Neuronal stem cell (in vitro differentiated cells): Measurements from ENCODE around the gene PDE3B.
"Not testable (repeated sequence)": the region's sequence is repeated elsewhere in the genome, so short reads cannot be mapped to it uniquely, and the experiment has no call there.

ENCODE experiments used
- DNase-seq: peaks from one replicate; pipeline ENCODE4 v3.0.0-alpha.2; 2013; ENCODE audit warnings: low spot score
- H2AFZ ChIP-seq: one replicate; pipeline ENCODE4 v1.6.1; 2013; ENCODE audit warnings: mild to moderate bottlenecking, low read length, inconsistent platforms
- H2AK5ac ChIP-seq: 2 replicates; pipeline ENCODE4 v1.6.1; 2013; ENCODE audit warnings: low read depth, mild to moderate bottlenecking, inconsistent platforms, low read length, moderate library complexity, mixed read lengths
- H2BK120ac ChIP-seq: 2 replicates; pipeline ENCODE4 v1.6.1; 2013; ENCODE audit warnings: low read depth, mild to moderate bottlenecking, inconsistent platforms, low read length, moderate library complexity, mixed read lengths
- H2BK12ac ChIP-seq: one replicate; pipeline ENCODE4 v1.6.1; 2013; ENCODE audit warnings: low read length, inconsistent platforms
- H2BK15ac ChIP-seq: 2 replicates; pipeline ENCODE4 v1.6.1; 2013; ENCODE audit warnings: mild to moderate bottlenecking, low read length, inconsistent platforms, mixed read lengths
- H2BK5ac ChIP-seq: one replicate; pipeline ENCODE4 v1.6.1; 2013; ENCODE audit warnings: inconsistent platforms, mild to moderate bottlenecking, low read length, moderate library complexity
- H3K14ac ChIP-seq: one replicate; pipeline ENCODE4 v1.6.1; 2013; ENCODE audit warnings: low read length, inconsistent platforms
- H3K18ac ChIP-seq: 2 replicates; pipeline ENCODE4 v1.6.1; 2013; ENCODE audit warnings: low read length, inconsistent platforms
- H3K23ac ChIP-seq: 2 replicates; pipeline ENCODE4 v1.6.1; 2013; ENCODE audit warnings: low read depth, mild to moderate bottlenecking, mixed read lengths, low read length, inconsistent platforms; ENCODE audit not compliant: poor library complexity
- H3K27ac ChIP-seq: replicated peaks from 3 replicates; pipeline ENCODE4 v1.5.1; 2013; ENCODE audit warnings: low read length, inconsistent platforms
- H3K27me3 ChIP-seq, 3 experiments: 2 replicates each; pipeline ENCODE4 v1.6.1; 2013; ENCODE audit warnings: low read length in 3 of 3, mild to moderate bottlenecking in 2 of 3, inconsistent platforms in 1 of 3, low read depth in 1 of 3, mixed read lengths in 1 of 3, moderate library complexity in 1 of 3; ENCODE audit not compliant: control insufficient read depth in 3 of 3, insufficient read depth in 3 of 3
- H3K36me3 ChIP-seq, 2 donors: replicated peaks in 1 of 2; 2 replicates each; pipeline ENCODE4 v1.6.1; 2013; ENCODE audit warnings: low read length in 2 of 2; ENCODE audit not compliant: control insufficient read depth in 2 of 2, insufficient read depth in 2 of 2
- H3K4ac ChIP-seq: 2 replicates; pipeline ENCODE4 v1.6.1; 2013; ENCODE audit warnings: inconsistent platforms, mild to moderate bottlenecking, low read length, moderate library complexity
- H3K4me1 ChIP-seq, 2 donors: 1 replicate in 1 of 2; 2 replicates in 1 of 2; pipeline ENCODE4 v1.6.1; 2013; ENCODE audit warnings: low read length in 2 of 2, low read depth in 1 of 2; ENCODE audit not compliant: control insufficient read depth in 2 of 2, insufficient read depth in 1 of 2
- H3K4me2 ChIP-seq: one replicate; pipeline ENCODE4 v1.6.1; 2013; ENCODE audit warnings: mild to moderate bottlenecking, low read length, inconsistent platforms; ENCODE audit not compliant: insufficient read depth, poor library complexity, severe bottlenecking
- H3K4me3 ChIP-seq, 2 donors: 2 replicates each; pipeline ENCODE4 v1.5.1; 2013; ENCODE audit warnings: low read length in 2 of 2, mild to moderate bottlenecking in 2 of 2, inconsistent platforms in 1 of 2, moderate library complexity in 1 of 2
- H3K79me1 ChIP-seq: one replicate; pipeline ENCODE4 v1.6.1; 2013; ENCODE audit warnings: low read depth, mild to moderate bottlenecking, inconsistent platforms, low read length, moderate library complexity
- H3K9ac ChIP-seq: one replicate; pipeline ENCODE4 v1.6.1; 2013; ENCODE audit warnings: mild to moderate bottlenecking, low read depth, low read length, inconsistent platforms; ENCODE audit not compliant: poor library complexity
- H3K9me3 ChIP-seq, 2 donors: replicated peaks in 1 of 2; 2 replicates each; pipeline versions ENCODE3 to v1.6.1; 2013; ENCODE audit warnings: low read length in 2 of 2, mild to moderate bottlenecking in 2 of 2, inconsistent platforms in 1 of 2, low read depth in 1 of 2, mixed read lengths in 1 of 2, moderate library complexity in 1 of 2; ENCODE audit not compliant: control insufficient read depth in 2 of 2, insufficient read depth in 1 of 2
- H4K8ac ChIP-seq: one replicate; pipeline ENCODE4 v1.6.1; 2013; ENCODE audit warnings: low read depth, mild to moderate bottlenecking, inconsistent platforms, low read length, moderate library complexity
- H4K91ac ChIP-seq: one replicate; pipeline ENCODE4 v1.6.1; 2013; ENCODE audit warnings: low read length, low read depth, mild to moderate bottlenecking, inconsistent platforms; ENCODE audit not compliant: poor library complexity
- WGBS, 2 donors: extraction: QIAGEN DNeasy Blood & Tissue Kit; methylation state at CpG; one replicate each; pipeline ENCODE4 v1.1.7; 2013; ENCODE audit warnings: missing lambda C conversion rate in 2 of 2, mixed read lengths in 1 of 2; ENCODE audit not compliant: insufficient read length in 2 of 2, insufficient replicate concordance in 1 of 2; ENCODE audit errors: extremely low coverage in 2 of 2; 5-methylcytosine and 5-hydroxymethylcytosine counted together

PDE3B gene

DNA sequence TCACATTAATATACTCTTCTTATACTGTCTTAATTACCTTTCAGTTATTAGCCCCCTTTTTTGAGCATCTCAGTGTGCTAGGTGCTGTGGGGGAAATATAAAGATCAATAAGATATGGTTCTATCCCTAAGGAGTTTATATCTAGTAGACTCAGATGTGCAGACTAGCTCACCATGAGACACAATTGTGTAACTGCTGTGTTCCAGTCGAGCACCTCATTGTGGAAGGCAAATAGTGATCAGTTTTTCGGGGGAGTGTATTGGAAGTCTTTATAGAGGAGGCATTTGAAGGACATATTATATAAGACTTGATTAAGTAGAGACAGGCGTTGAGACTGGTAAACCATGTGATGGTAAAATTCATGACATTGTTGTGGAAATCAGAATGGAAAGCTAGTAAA, 11.8 kb downstream of the PDE3B start:
- no peak overlapping the region for H2BK120ac ChIP-seq
- no peak overlapping the region for H3K9ac ChIP-seq
- H3K36me3 ChIP-seq, result peaks cover 0 to 19% of the 10 kb centered on the region in 2 donors
- H4K91ac ChIP-seq, result no peak overlapping the region
- no peak overlapping the region for H2BK5ac ChIP-seq
- H3K23ac ChIP-seq, result no peak overlapping the region
- no peak overlapping the region for H2BK15ac ChIP-seq
- H3K27ac ChIP-seq, result no peak overlapping the region
- no peak overlapping the region for H3K18ac ChIP-seq
- H3K4me2 ChIP-seq, result no peak overlapping the region
- H3K27me3 ChIP-seq, result no peaks in the 10 kb centered on the region
- H2BK12ac ChIP-seq, result no peak overlapping the region
- no peak overlapping the region for H3K4me3 ChIP-seq
- H2AFZ ChIP-seq, result no peak overlapping the region
- no peaks in the 10 kb centered on the region for H3K4me1 ChIP-seq
- no peak overlapping the region for H3K14ac ChIP-seq
- H4K8ac ChIP-seq, result no peak overlapping the region
- no peaks in the 10 kb centered on the region for H3K79me1 ChIP-seq
- H3K9me3 ChIP-seq, result peaks cover 0 to 12% of the 10 kb centered on the region in 2 donors
- no peak for DNase-seq
- no peak overlapping the region for H2AK5ac ChIP-seq
- no peak overlapping the region for H3K4ac ChIP-seq
- WGBS, 2 donors, result no CpG with 5 or more reads among the region's 3 CpGs

DNA sequence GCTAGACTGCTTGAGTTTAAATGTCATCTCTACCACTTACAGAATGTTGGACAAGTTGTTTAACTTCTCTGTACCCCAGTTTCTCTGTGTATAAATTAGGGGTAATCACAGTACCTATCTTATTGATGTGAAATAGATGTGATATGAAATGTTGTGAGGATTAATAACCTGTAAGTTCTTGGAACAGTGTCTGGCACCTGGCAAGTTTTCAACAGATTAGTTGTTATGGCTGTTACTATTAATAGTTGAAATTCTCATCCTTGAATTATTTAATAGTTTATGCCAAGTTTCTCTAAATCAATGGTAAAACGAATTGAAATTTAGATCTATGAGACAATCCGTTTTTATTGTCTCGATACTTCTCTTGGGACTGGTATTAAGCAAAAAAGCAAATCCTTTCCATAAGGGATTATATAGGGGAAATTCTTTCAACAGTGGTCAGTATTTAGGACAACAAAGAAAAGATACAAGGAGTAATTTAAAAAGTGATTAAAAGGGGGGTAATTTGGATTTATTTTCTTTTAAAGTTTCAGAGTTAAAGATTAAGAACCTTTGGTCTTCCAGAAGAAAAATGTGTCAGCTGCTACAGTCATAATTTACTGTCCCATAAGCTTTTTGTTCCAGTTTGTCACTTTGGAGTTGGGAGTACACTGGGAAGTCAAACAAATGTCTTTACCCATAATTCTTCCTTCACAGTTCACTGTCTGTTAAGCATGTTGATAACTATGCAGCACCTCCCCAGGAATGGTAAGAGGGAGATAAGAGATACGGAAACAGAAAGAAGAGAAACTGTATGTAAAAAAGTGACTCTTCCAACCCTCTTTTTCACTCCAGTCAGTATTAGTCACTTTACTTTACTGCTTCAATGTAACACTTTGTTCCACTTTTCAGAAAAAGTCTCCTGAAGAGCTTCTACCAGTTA, 13.2 kb downstream of the PDE3B start:
- H2AK5ac ChIP-seq, result no peak overlapping the region
- no peaks in the 10 kb centered on the region for H3K4me1 ChIP-seq
- no peaks in the 10 kb centered on the region for H3K79me1 ChIP-seq
- H4K91ac ChIP-seq, result no peak overlapping the region
- H2AFZ ChIP-seq, result no peak overlapping the region
- H3K4me3 ChIP-seq, result no peak overlapping the region
- H4K8ac ChIP-seq, result no peak overlapping the region
- H2BK5ac ChIP-seq, result no peak overlapping the region
- WGBS, 2 donors, result no CpG with 5 or more reads among the region's 4 CpGs
- no peak overlapping the region for H2BK12ac ChIP-seq
- peaks cover 0 to 20% of the 10 kb centered on the region in 2 donors for H3K36me3 ChIP-seq
- peaks cover 0 to 14% of the 10 kb centered on the region in 2 donors for H3K9me3 ChIP-seq
- no peak overlapping the region for H3K9ac ChIP-seq
- no peak overlapping the region for H3K27ac ChIP-seq
- H3K23ac ChIP-seq, result no peak overlapping the region
- H3K14ac ChIP-seq, result no peak overlapping the region
- no peak for DNase-seq
- no peak overlapping the region for H3K4ac ChIP-seq
- no peak overlapping the region for H2BK15ac ChIP-seq
- no peak overlapping the region for H3K18ac ChIP-seq
- no peaks in the 10 kb centered on the region for H3K27me3 ChIP-seq
- no peak overlapping the region for H2BK120ac ChIP-seq
- no peak overlapping the region for H3K4me2 ChIP-seq

DNA sequence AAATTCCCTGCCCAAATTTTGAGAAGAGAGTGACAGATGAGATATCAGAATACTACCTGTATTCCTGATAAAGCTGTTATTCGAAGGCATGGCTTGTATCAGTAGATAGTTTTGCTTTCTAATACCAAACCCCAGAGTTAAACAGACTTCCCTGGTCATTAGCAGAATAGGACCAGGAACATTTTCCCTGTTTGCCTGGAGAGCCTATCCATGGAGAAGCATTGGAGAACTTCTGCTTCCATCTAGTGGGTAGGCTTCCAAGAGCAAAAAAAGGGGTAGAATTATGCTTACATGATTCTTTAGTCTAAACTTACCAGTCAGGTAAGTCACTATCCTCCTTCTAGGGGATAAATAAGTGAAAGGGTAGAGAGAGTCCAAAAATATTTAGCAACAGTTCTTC, 14.2 kb downstream of the PDE3B start:
- no peak overlapping the region for H3K4me3 ChIP-seq
- H3K23ac ChIP-seq, result no peak overlapping the region
- no peaks in the 10 kb centered on the region for H3K4me1 ChIP-seq
- H2BK15ac ChIP-seq, result no peak overlapping the region
- no CpG with 5 or more reads among the region's 1 CpG for WGBS, 2 donors
- H2BK5ac ChIP-seq, result no peak overlapping the region
- H3K9me3 ChIP-seq, result peaks cover 0 to 14% of the 10 kb centered on the region in 2 donors
- H2AK5ac ChIP-seq, result no peak overlapping the region
- H2BK12ac ChIP-seq, result no peak overlapping the region
- H2BK120ac ChIP-seq, result no peak overlapping the region
- peaks cover 0 to 20% of the 10 kb centered on the region in 2 donors for H3K36me3 ChIP-seq
- H3K9ac ChIP-seq, result no peak overlapping the region
- H3K14ac ChIP-seq, result no peak overlapping the region
- no peaks in the 10 kb centered on the region for H3K27me3 ChIP-seq
- H3K4me2 ChIP-seq, result no peak overlapping the region
- H3K79me1 ChIP-seq, result no peaks in the 10 kb centered on the region
- no peak overlapping the region for H3K18ac ChIP-seq
- no peak overlapping the region for H3K27ac ChIP-seq
- H4K8ac ChIP-seq, result no peak overlapping the region
- H2AFZ ChIP-seq, result no peak overlapping the region
- no peak for DNase-seq
- no peak overlapping the region for H4K91ac ChIP-seq
- H3K4ac ChIP-seq, result no peak overlapping the region

DNA sequence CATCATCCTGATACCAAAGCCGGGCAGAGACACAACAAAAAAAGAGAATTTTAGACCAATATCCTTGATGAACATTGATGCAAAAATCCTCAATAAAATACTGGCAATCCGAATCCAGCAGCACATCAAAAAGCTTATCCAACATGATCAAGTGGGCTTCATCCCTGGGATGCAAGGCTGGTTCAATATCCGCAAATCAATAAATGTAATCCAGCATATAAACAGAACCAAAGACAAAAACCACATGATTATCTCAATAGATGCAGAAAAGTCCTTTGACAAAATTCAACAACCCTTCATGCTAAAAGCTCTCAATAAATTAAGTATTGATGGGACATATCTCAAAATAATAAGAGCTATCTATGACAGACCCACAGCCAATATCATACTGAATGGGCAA, 21.3 kb downstream of the PDE3B start:
- not testable (repeated sequence) for H2BK15ac ChIP-seq, H3K4me2 ChIP-seq, H3K27me3 ChIP-seq, H2BK120ac ChIP-seq, H3K23ac ChIP-seq, H4K91ac ChIP-seq, H3K27ac ChIP-seq, H3K18ac ChIP-seq, H3K9ac ChIP-seq, H4K8ac ChIP-seq, H3K14ac ChIP-seq, DNase-seq, H2AK5ac ChIP-seq, H3K4ac ChIP-seq, H3K79me1 ChIP-seq, H2BK12ac ChIP-seq, H2BK5ac ChIP-seq, H2AFZ ChIP-seq, H3K4me1 ChIP-seq, H3K4me3 ChIP-seq
- Histone ChIP-seq H3K9me3 (peaks cover 0 to 12% of the 10 kb centered on the region in 2 donors), H3K36me3 (peaks cover 0 to 14% of the 10 kb centered on the region in 2 donors)
- no CpG with 5 or more reads among the region's 3 CpGs for WGBS, 2 donors
